Immature natural killer cell (primary cell): Measurements from ENCODE around the gene TBC1D14. TPM values are rescaled to one million over a fixed set of nuclear protein-coding genes. Genes with fewer than 3 reads are reported as not detected.
A peak's percentile ranks its signal among the peaks of the same experiment; 100 is the strongest.

Experiments
- DNase-seq, 3 donors: peaks; one replicate each; pipeline ENCODE4 v3.0.0; 2022; ENCODE audit warnings: mixed read lengths in 1 of 3
- H3K27ac Mint-ChIP-seq, 6 donors: one replicate each; pipeline ENCODE4 v1.8.0; 2020; ENCODE audit warnings: mixed read lengths in 6 of 6, mild to moderate bottlenecking in 5 of 6, inconsistent platforms in 4 of 6, moderate library complexity in 3 of 6
- H3K27me3 Mint-ChIP-seq, 3 donors: one replicate each; pipeline ENCODE4 v1.8.0; 2020 to 2021; ENCODE audit warnings: low read depth in 3 of 3, mild to moderate bottlenecking in 3 of 3, mixed read lengths in 3 of 3, moderate library complexity in 3 of 3, inconsistent platforms in 1 of 3
- H3K36me3 Mint-ChIP-seq, 3 donors: one replicate each; pipeline ENCODE4 v1.8.0; 2020; ENCODE audit warnings: mixed read lengths in 3 of 3, inconsistent platforms in 2 of 3, mild to moderate bottlenecking in 2 of 3
- H3K4me1 Mint-ChIP-seq, 2 donors: one replicate each; pipeline ENCODE4 v1.8.0; 2020; ENCODE audit warnings: inconsistent platforms in 2 of 2, mild to moderate bottlenecking in 2 of 2, mixed read lengths in 2 of 2, moderate library complexity in 1 of 2
- H3K4me3 Mint-ChIP-seq, 5 donors: one replicate each; pipeline ENCODE4 v1.8.0; 2020; ENCODE audit warnings: mild to moderate bottlenecking in 5 of 5, mixed read lengths in 5 of 5, inconsistent platforms in 3 of 5, moderate library complexity in 3 of 5
- H3K9me3 Mint-ChIP-seq, 6 donors: one replicate each; pipeline ENCODE4 v1.8.0; 2020; ENCODE audit warnings: mild to moderate bottlenecking in 6 of 6, mixed read lengths in 6 of 6, inconsistent platforms in 4 of 6, moderate library complexity in 3 of 6
- polyA plus RNA-seq, 3 donors: library from polyadenylated mRNA; unstranded; fragments of 300-500 nt; fragmentation: Illumina TruSeq; gene quantifications; one replicate each; pipeline ENCODE4 v1.2.3, GENCODE V29; 2021

Gene TBC1D14
- polyA plus RNA-seq, 3 donors from 2014 or later: 25.6 to 39.8 (median 26.6) TPM

DNA sequence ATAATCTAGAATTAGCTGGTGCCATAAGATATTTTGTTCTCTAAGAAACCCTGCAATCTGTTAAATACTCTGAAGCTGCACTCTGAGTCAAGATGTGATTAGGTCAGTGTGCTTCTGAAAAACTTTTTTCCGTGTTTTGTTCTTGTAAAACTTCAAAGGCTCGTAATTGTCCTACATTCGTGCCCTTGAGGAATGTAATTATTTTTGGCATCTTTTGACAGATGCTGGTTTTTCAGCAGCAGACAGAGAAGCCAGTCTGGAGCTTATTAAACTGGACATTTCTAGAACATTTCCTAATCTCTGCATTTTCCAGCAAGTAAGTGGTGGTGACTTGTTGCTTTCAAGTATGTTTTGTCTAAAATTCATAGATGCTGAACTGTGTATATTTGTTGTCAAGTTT is 96.8 kb downstream of the TBC1D14 start:
- Mint-ChIP-seq H3K4me1 (peaks cover 0 to 1% of the 10 kb centered on the region in 2 donors), H3K36me3 (peaks cover 14 to 54% (median 37%) of the 10 kb centered on the region in 3 donors), H3K27me3 (peaks cover 0 to 6% (median 2%) of the 10 kb centered on the region in 3 donors), H3K27ac (no peak overlapping the region), H3K4me3 (no peak overlapping the region), H3K9me3 (no peaks in the 10 kb centered on the region)
- no peak for DNase-seq

DNA sequence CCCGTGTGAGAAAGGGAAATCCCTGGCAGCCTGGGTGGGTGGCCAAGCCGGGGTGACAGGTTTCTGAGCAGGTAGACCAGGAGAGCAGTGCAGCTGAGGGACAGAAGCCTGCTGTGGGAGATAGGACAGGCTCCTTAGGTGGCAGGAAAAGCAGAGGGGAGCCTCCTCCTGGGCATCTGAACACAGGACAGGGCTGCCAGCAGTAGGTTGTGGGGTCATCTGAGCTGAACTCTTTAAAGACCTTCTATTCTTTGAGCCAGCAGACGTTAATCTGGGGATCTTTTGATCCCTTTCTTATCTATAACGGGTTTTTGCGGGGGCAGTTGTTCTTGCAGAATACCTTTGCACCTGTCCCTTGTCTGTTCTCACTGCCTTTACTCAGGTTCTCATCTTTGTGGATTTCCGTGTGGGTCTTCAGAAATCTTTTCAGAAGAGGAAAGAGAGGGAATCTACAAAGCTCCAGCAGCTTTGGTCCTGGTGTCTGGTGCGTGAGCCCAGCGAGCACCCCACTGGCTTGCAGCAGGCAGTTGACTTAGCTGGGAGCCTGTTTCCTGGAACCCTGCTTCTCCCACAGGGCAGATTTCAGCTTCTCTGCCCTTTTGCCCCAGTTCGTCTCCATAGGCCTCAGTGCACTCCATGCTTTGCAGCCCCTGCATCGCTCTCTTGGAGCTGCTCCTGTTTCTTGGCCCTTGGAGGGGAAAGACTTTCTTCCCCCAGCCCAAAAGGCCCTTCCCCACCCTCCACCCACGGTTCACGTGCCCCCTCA is 97.7 kb downstream of the TBC1D14 start:
- Mint-ChIP-seq H3K9me3 (no peaks in the 10 kb centered on the region), H3K4me3 (no peak overlapping the region), H3K36me3 (peaks cover 15 to 46% (median 29%) of the 10 kb centered on the region in 3 donors), H3K27me3 (peaks cover 0 to 5% (median 2%) of the 10 kb centered on the region in 3 donors), H3K27ac (peak overlapping the region in 1 of 6 donors; percentile 24), H3K4me1 (peaks cover 0 to 1% of the 10 kb centered on the region in 2 donors)
- no peak for DNase-seq

DNA sequence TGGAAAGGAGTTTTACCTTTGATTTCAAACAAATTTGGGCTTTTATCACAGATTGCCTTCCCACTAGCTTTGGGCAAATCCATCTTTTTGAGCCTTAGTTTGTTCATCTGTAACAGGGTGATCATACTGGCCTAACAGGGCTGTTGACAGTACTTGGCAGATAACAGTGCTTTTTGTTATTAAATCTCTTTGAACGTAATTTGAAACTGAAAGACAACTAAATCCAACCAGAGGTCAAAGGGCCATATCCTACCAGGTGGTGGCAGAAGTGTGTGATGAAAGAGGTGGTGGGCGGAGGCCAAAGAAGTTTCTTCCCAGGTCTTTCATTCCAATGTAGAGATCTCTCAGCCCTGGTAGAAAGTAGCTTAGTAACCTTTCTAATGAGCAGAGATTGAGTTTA is 98.3 kb downstream of the TBC1D14 start:
- peaks cover 0 to 1% of the 10 kb centered on the region in 2 donors for H3K4me1 Mint-ChIP-seq
- DNase-seq: no peak
- peak overlapping the region in 1 of 6 donors; percentile 40 for H3K27ac Mint-ChIP-seq
- no peaks in the 10 kb centered on the region for H3K9me3 Mint-ChIP-seq
- no peak overlapping the region for H3K4me3 Mint-ChIP-seq
- H3K36me3 Mint-ChIP-seq: peaks cover 19 to 46% (median 26%) of the 10 kb centered on the region in 3 donors
- peaks cover 0 to 2% (median 0%) of the 10 kb centered on the region in 3 donors for H3K27me3 Mint-ChIP-seq

DNA sequence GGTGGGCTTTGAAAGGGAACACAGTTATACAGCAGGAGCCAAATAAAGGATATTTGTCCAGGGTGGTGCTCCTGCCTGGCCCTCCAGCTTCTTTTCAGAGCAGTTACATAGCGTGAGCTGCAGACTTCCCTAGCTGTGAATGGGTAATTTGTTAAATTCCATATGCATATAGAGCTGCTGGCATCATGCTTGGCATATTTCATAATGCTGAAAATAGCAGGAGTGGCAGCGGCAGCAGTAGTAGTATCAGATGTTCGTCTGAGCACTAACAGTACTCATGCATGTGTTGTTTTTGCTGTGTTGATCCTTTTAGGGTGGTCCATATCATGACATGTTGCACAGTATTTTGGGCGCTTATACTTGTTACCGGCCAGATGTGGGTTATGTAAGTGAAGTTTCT is 99.9 kb downstream of the TBC1D14 start:
- no peak overlapping the region for H3K27ac Mint-ChIP-seq
- H3K36me3 Mint-ChIP-seq: peaks cover 19 to 45% (median 21%) of the 10 kb centered on the region in 3 donors
- DNase-seq: no peak
- no peak overlapping the region for H3K4me3 Mint-ChIP-seq
- peaks cover 0 to 2% (median 0%) of the 10 kb centered on the region in 3 donors for H3K27me3 Mint-ChIP-seq
- peaks cover 0 to 1% of the 10 kb centered on the region in 2 donors for H3K4me1 Mint-ChIP-seq
- H3K9me3 Mint-ChIP-seq: no peaks in the 10 kb centered on the region

DNA sequence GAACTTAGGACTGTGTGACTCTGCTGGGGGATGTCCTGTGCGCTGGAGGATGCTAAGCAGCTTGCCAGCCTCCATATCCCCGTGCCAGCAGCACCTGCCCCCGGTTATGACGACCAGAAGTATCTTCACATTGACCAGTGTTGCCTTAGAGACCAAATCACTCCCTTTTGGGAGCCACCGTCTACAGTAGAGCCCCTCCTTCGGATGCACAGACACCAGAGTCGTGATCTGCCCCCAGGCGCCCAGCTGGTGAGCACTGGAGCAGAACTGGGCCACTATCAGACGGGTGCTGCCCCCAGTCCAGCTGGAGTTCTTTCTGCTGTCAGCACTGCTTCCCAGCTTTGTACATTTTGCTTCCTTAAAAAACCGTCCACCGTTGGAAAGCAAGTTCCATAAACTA is 103.5 kb downstream of the TBC1D14 start:
- Mint-ChIP-seq H3K9me3 (no peaks in the 10 kb centered on the region), H3K27me3 (peaks cover 2% of the 10 kb centered on the region in 3 donors), H3K36me3 (peaks cover 26 to 40% (median 28%) of the 10 kb centered on the region in 3 donors), H3K4me3 (no peak overlapping the region), H3K27ac (no peak overlapping the region), H3K4me1 (no peaks in the 10 kb centered on the region)
- no peak for DNase-seq

DNA sequence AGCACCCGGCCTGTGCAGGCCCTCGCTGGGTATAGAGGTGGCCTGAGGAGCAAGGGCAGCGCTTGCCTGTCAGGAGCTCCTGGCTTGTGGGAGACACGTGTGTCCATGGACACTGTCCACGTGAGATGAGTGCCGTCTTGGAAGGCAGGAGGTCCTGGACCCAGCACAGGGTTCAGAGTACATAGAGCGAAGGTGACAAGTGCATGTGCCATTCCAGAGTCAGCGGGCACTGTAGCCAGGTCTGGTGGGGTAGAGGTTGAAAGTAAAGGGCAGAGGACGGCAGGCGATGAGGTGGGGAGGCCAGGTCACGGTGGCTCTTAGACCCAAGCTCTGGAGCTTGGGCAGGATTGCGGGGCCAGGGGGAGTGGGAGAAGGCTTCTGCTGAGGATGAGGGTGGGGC is 105.2 kb downstream of the TBC1D14 start:
- H3K4me3 Mint-ChIP-seq: no peak overlapping the region
- H3K27me3 Mint-ChIP-seq: peaks cover 2% of the 10 kb centered on the region in 3 donors
- H3K4me1 Mint-ChIP-seq: no peaks in the 10 kb centered on the region
- no peaks in the 10 kb centered on the region for H3K9me3 Mint-ChIP-seq
- peak overlapping the region in 2 of 6 donors; percentile 40 to 60 for H3K27ac Mint-ChIP-seq
- DNase-seq: no peak
- H3K36me3 Mint-ChIP-seq: peaks cover 19 to 40% (median 24%) of the 10 kb centered on the region in 3 donors

DNA sequence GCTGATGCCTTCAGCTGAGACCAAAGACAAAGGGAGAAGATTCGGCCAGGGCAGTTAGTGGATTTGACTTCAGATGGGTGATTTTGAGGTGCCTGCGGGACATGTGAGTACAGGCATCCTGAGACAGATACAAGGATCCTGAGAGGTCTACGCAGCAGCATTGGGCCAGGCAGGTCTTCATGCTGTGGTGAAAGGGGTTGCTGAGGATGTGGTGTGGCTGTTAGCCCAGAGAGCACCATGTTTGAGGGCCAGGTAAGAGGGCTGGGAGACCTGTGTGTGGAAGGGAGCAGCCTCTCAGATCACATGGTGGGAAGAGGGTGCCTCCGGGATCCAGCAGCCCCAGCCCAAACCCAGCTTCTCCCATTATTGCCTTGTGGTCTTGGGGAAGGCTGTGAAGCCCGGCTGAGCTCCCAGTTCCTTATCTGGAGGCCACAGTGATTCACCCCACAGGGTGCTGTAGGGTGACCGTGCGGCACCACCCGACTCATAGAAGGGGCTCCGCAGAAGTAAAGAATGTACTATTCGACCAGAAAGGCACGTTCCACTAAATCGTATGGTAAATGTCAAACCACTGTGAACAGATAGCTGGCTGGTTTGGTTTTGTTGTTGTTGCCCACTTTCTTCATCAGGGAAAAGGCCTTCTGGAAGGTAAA is 105.9 kb downstream of the TBC1D14 start:
- H3K27me3 Mint-ChIP-seq: peaks cover 2% of the 10 kb centered on the region in 3 donors
- peaks cover 17 to 34% (median 21%) of the 10 kb centered on the region in 3 donors for H3K36me3 Mint-ChIP-seq
- H3K4me3 Mint-ChIP-seq: no peak overlapping the region
- no peaks in the 10 kb centered on the region for H3K4me1 Mint-ChIP-seq
- DNase-seq: no peak
- H3K9me3 Mint-ChIP-seq: no peaks in the 10 kb centered on the region
- peak overlapping the region in 2 of 6 donors; percentile 60 to 72 for H3K27ac Mint-ChIP-seq

DNA sequence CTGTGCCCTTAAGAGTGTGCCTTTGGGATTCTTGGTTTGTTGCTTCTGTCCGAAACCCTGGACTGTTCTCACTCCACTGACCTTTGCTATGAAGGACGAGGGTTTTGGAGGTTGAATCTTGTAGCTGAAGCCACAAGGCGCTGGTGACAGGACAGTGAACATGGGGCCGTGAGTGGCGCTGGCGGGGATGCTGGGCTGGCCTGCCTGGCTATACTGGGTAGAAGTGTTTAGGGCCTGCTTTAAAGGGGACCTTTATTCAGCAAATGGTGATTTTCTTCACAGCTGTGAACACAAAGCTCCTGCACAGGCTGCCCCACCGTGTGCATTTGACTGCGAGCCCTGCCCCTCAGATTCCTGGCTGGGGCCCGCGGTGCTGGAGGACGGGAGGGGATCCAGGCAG is 106.5 kb downstream of the TBC1D14 start:
- H3K27ac Mint-ChIP-seq: no peak overlapping the region
- no peak for DNase-seq
- H3K9me3 Mint-ChIP-seq: no peaks in the 10 kb centered on the region
- H3K36me3 Mint-ChIP-seq: peaks cover 14 to 28% (median 21%) of the 10 kb centered on the region in 3 donors
- H3K27me3 Mint-ChIP-seq: peaks cover 2% of the 10 kb centered on the region in 3 donors
- H3K4me3 Mint-ChIP-seq: no peak overlapping the region
- no peaks in the 10 kb centered on the region for H3K4me1 Mint-ChIP-seq

DNA sequence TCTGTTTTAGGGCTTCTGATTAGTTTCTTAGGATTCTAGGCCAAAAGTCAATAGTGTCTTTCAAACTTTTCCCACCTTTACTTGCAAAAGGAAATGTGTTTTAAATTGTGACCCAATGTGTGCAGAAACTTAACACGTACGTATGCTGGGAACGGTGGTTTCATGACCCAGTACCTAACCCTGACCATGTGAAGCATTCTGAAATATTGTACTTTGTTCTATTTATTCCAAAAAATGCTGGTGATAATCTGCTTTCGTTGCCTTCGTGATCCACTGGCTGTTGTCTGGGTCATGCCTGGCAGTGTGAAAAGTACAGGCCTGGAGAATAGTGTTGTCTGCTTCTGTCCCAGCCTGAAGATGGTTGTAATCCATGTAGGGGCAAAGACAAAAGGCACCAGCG is 106.9 kb downstream of the TBC1D14 start:
- no peak overlapping the region for H3K4me3 Mint-ChIP-seq
- H3K9me3 Mint-ChIP-seq: no peaks in the 10 kb centered on the region
- peaks cover 2% of the 10 kb centered on the region in 3 donors for H3K27me3 Mint-ChIP-seq
- no peak overlapping the region for H3K27ac Mint-ChIP-seq
- no peak for DNase-seq
- no peaks in the 10 kb centered on the region for H3K4me1 Mint-ChIP-seq
- peaks cover 14 to 25% (median 21%) of the 10 kb centered on the region in 3 donors for H3K36me3 Mint-ChIP-seq

DNA sequence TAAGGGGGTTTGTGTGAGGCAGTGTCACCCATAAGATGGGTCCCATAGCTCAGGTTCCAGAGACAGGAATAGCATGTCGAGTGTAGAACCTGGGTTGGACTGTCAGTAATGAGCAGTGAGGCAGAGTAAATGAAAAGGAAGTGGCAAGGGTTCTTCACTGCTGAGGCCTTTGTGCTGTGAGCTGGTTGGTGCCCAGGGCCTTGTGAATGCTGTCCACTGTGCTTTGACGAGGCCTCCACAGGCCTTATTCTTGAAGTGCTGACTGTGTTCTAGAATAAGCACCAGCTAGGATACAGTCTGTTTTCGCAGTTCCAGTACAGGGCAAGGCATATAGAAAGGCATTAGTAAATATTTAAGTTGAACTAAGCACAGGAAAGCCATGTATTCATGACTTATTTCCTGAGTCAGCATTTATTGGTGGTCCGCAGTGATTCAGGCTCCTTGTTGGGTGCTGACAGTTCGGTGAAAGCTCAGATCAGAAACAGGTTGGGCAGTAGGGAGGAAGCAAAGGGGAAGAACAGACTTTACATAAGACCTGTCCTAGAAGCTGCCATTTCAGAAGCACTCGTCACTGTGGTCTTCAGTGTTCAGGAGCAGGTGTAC is 107.9 kb downstream of the TBC1D14 start:
- H3K27ac Mint-ChIP-seq: no peak overlapping the region
- DNase-seq: no peak
- H3K27me3 Mint-ChIP-seq: peaks cover 2% of the 10 kb centered on the region in 3 donors
- H3K4me3 Mint-ChIP-seq: no peak overlapping the region
- peaks cover 10 to 22% (median 17%) of the 10 kb centered on the region in 3 donors for H3K36me3 Mint-ChIP-seq
- no peaks in the 10 kb centered on the region for H3K9me3 Mint-ChIP-seq
- no peaks in the 10 kb centered on the region for H3K4me1 Mint-ChIP-seq

DNA sequence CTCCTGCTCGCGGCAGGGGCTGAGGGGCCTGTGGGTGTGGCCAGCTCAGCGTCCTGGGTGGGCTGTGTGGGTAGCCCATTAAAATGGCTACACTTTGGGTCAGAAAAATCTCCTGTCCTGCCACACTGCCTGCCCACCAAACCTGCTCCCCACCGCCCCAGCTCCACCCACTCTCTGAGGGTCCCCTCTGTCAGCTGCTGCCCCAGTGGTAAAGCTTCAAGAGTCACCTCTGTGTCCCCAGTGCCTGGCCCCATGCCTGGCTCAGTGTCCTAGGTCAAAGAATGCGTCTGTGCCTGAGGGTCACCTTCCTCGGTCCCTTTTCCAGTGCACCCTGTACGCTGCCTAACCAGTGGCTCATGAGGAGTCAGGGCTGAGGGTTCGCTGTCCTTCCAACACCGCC is 108.7 kb downstream of the TBC1D14 start:
- DNase-seq: no peak
- no peak overlapping the region for H3K27ac Mint-ChIP-seq
- H3K27me3 Mint-ChIP-seq: peaks cover 0 to 2% (median 2%) of the 10 kb centered on the region in 3 donors
- no peaks in the 10 kb centered on the region for H3K9me3 Mint-ChIP-seq
- H3K4me1 Mint-ChIP-seq: no peaks in the 10 kb centered on the region
- H3K36me3 Mint-ChIP-seq: peaks cover 10 to 17% (median 16%) of the 10 kb centered on the region in 3 donors
- H3K4me3 Mint-ChIP-seq: no peak overlapping the region

DNA sequence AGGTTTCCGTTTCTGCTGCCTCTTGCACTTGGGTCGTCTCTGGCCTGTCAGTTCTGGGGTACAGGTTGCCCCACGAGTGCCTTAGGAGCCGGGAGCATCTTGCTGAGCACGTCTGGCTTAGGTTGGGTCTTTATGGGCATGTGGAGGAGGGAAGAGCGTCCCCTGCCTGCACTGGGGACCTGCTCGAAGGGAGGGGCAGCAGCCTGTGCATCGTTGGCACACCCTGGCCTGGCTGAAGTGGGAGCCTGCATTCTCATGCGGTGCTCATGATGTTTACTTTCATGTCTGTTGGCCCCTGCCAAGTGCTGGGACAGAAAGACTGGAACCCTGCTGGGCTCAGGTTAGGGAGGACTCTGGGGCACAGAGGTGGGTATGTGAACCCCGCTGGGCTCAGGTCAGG is 109.7 kb downstream of the TBC1D14 start:
- Mint-ChIP-seq H3K27ac (peak overlapping the region in 1 of 6 donors; percentile 16), H3K9me3 (no peaks in the 10 kb centered on the region), H3K4me3 (no peak overlapping the region), H3K4me1 (no peaks in the 10 kb centered on the region), H3K36me3 (peaks cover 10 to 14% (median 14%) of the 10 kb centered on the region in 3 donors), H3K27me3 (peaks cover 0 to 2% (median 2%) of the 10 kb centered on the region in 3 donors)
- DNase-seq: no peak

DNA sequence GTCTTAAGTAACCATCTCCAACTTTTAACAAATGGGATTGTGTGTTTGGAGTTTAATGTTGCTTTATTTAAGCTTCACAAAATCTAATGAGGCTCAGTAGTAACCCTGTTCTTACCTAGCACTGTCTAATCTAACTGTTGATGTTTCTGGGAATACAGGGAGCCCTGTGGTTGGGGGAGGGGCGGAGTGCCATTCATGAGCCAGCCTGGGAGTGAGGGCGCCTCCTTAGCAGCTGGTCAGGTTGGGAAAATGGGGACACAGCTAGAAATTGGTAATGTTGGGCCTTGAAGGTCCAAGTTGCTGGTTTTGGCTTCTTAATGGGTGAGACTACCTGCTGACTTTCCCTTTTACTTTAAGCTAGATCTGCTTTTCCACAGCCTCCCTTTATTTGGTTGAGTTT is 110.7 kb downstream of the TBC1D14 start:
- Mint-ChIP-seq H3K9me3 (no peaks in the 10 kb centered on the region), H3K27ac (no peak overlapping the region), H3K27me3 (peaks cover 0 to 2% (median 0%) of the 10 kb centered on the region in 3 donors), H3K4me1 (no peaks in the 10 kb centered on the region), H3K4me3 (no peak overlapping the region), H3K36me3 (peaks cover 1 to 8% (median 5%) of the 10 kb centered on the region in 3 donors)
- DNase-seq: no peak

DNA sequence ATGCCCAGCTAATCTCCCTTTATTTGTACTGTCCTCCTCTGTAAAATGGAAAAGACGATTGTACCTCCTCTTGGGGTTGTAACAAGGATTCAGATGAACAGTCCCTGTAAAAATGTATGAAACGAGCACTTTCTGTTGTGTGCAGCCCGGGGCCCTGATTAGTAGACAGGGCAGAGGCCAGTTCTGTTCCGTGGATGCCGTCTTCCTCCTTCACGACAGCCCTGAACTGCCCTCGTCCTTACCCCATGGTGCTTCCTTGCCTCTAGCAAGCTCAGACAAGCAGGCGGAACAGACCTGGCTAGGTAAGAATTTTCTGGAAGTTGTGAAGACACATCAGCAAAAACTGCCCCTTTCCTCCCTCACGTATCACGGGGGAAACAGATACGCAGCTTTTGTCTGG is 111.2 kb downstream of the TBC1D14 start:
- Mint-ChIP-seq H3K4me1 (no peaks in the 10 kb centered on the region), H3K4me3 (no peak overlapping the region), H3K36me3 (peaks cover 0 to 6% (median 4%) of the 10 kb centered on the region in 3 donors), H3K9me3 (no peaks in the 10 kb centered on the region), H3K27me3 (peaks cover 0 to 2% (median 0%) of the 10 kb centered on the region in 3 donors), H3K27ac (no peak overlapping the region)
- DNase-seq: no peak
